Vagina (tissue), 2 donors: ENCODE measurements around the gene CES4A.

Experiments
- POLR2A ChIP-seq, 2 donors: fragments of 450-650 bp; IDR thresholded peaks; one replicate each; pipeline ENCODE4 v1.6.1; 2017; ENCODE audit warnings: antibody characterized with exemption in 2 of 2, mild to moderate bottlenecking in 2 of 2, moderate library complexity in 2 of 2
- TF ChIP-seq, protein P1 (sequence below), 3 experiments: fragments of 450-650 bp in 2 of 3; fragments of 200-600 bp in 1 of 3; sonication (generic) in 1 of 3; IDR thresholded peaks; one replicate each; pipeline ENCODE4 v1.5.1; 2017 to 2019; ENCODE audit warnings: antibody characterized with exemption in 3 of 3, mild to moderate bottlenecking in 2 of 3, moderate library complexity in 2 of 3

- TF ChIP-seq, protein P1, sequence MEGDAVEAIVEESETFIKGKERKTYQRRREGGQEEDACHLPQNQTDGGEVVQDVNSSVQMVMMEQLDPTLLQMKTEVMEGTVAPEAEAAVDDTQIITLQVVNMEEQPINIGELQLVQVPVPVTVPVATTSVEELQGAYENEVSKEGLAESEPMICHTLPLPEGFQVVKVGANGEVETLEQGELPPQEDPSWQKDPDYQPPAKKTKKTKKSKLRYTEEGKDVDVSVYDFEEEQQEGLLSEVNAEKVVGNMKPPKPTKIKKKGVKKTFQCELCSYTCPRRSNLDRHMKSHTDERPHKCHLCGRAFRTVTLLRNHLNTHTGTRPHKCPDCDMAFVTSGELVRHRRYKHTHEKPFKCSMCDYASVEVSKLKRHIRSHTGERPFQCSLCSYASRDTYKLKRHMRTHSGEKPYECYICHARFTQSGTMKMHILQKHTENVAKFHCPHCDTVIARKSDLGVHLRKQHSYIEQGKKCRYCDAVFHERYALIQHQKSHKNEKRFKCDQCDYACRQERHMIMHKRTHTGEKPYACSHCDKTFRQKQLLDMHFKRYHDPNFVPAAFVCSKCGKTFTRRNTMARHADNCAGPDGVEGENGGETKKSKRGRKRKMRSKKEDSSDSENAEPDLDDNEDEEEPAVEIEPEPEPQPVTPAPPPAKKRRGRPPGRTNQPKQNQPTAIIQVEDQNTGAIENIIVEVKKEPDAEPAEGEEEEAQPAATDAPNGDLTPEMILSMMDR (IDR thresholded peaks at IDR 0.05): no peak
- TF ChIP-seq POLR2A (IDR thresholded peaks at IDR 0.05): no peak
Observed at GRCh38 chr16:66949472-66949871, 38.9 kb upstream of the CES4A start.
